Midbrain (tissue), 1 donor: ENCODE measurements around the gene KCNMA1.
A peak's percentile ranks its signal among the peaks of the same experiment; 100 is the strongest.

Source experiments
- DNase-seq: peaks from one replicate; lab custom pipeline; 2025; lab: John Stamatoyannopoulos, UW

Gene KCNMA1

DNA sequence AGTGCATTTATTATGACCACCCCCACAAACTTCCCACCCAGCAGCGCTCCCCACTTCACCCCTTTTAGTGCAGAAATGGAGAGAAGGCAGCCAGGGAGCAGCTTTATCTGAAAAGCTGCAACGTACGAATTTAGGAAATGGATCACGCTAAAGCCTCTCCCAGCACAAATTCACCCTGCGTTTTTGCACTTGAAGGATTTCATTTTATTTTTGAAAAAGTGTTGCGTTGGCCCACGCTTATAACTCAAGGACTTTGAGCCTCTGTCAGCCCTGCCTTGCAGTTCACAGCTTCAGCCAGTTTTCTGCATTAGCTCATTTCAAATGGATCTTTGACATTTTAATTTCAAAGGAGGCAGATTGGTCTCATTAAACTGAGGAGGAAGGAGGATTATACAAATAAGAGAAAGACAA lies 556.1 kb downstream of the KCNMA1 start:
- DNase-seq, result no peak

DNA sequence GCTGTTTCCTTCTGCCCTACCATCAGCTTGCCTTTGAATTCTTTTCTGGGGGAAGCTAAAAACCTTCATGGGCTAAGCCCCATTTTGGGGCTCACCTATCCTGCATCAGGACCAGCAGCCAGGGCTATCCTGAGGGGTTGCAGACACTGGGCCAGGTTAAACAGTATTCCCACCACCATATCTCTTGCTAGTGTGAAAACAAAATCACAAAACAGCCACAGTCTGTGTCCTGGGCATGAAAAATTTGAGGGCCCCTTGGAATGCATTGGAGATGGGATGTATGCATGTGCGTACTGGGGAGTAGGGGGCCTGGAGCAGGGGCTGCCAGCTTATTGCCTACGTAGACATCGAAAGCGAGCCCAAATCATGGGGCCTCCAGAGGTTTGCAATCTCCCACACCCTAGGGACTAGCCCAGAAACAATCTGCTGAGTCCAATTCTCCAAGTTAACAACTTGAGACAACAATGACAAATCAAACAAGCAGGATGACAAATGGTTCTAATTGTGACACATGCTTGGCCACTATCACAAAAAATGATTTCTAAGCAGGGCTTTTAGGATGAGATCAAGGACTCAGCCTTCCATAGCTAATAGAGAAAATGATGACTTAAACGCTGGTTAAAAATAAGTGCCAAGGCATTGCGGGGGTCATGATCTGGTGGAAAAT lies 557.1 kb downstream of the KCNMA1 start:
- no peak for DNase-seq

DNA sequence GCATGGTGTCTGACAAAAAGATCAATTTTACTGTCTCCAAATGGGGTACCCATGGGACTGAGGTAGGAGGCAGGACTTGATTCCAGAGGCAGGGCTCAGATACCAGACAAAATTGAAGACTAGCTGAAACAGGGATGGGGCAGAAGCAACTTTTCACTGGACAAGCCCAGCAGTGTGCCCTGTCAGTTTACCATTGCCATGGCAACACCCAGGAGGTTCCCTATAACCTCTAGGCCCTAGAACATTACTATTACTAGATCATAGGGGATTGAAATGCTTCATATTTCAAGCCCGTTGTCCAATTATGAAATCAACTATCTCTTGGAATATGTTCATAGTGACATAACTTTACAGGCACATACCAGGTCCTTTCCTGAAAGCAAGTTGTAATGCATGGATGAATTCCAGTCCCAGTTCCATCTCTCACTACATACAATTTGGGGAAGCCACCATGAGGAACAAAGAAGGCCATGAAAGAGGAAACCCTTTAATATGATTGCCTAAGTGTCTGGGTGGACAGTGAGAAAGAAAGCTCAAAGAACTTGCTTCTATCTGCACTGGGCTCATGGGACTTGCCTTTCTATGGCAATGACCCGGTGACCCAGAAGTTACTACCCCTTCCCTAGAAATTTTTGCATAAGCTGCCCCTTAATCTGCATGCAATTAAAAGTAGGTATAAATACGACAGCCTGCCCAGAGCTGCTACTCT lies 557.9 kb downstream of the KCNMA1 start:
- no peak for DNase-seq

DNA sequence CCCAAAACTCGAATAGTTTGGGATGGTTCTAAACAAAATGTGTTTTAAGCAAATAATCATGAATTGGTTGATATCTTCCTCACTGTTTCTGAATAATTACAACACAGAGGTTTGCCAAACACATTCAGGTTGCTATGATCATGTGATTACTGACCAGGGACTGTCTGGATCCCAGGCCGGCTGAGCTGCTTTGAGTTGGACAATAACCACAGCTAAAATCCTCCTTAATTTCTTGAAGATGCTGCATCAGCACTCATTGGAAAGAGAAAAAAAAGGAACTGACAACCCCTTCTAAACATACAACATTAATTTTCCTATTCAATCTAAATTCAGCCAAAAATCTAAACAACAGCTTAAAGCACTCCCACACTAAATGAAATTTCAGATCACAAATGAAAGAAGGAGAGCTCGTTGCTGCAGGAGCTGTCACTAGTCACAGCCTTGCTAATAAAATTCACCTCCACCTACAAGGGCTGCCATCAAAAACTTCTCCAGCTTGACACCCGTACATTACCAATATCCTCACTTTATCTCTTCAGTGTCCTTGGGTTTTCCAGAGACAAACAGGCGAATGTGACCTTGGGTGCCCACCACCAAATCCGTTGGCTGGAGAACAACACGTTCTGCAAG lies 560.2 kb downstream of the KCNMA1 start:
- no peak for DNase-seq

DNA sequence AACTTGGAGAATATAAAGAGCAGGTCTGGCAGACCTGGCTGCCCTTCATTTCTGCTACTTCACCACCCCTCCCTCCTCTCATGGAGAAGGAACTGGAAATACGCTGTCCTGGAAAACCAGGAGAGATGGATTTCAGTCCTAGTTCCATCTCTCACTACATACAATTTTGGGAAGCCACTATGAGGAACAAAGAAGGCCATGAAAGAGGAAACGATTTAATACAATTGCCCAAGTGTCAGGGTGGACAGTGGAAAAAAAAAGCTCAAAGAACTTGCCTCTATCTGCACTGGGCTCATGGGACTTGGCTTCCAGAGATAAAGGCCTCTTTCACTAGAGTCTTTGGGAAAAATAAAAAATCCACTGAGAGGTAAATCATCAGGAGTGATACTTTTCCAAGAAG lies 561.7 kb downstream of the KCNMA1 start:
- DNase-seq, result no peak

DNA sequence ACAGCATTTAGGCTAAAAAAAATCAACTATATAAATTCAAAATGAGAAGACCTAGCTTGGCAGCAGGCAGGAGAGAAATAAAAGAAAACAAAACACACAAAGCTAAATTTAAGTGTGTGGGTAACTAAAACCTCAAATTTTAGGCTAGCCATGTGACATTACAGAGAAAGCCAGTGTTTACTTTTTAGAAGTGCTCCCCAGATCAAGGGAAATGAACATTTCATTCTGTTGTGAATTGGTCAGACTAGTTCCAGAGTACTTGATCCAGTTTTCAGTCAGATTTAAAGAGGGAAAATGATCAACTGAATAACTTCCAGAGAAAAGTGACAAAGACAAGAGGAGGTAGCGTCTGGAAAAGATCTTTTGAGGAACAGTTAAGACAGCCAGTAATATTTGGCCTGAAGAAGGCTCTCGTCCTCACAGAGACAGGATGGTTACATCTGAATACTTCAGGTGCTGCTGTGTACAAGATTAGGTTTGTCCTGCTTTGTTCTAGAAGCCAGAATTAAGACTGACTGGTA lies 563.4 kb downstream of the KCNMA1 start:
- no peak for DNase-seq

DNA sequence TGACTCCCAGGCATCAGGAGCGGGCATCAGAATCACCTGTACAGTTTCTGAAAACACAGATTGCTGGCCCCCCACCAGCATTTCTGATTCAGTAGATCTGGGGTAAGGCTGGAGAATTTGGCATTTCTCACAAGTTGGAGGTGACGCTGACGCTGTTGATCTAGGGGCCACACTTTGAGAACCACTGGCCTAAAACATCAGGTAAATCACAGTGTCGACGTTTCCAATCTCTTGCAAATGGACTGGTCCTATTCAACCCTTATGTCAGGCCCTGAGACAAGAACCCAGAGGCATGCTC lies 564.0 kb downstream of the KCNMA1 start:
- no peak for DNase-seq

DNA sequence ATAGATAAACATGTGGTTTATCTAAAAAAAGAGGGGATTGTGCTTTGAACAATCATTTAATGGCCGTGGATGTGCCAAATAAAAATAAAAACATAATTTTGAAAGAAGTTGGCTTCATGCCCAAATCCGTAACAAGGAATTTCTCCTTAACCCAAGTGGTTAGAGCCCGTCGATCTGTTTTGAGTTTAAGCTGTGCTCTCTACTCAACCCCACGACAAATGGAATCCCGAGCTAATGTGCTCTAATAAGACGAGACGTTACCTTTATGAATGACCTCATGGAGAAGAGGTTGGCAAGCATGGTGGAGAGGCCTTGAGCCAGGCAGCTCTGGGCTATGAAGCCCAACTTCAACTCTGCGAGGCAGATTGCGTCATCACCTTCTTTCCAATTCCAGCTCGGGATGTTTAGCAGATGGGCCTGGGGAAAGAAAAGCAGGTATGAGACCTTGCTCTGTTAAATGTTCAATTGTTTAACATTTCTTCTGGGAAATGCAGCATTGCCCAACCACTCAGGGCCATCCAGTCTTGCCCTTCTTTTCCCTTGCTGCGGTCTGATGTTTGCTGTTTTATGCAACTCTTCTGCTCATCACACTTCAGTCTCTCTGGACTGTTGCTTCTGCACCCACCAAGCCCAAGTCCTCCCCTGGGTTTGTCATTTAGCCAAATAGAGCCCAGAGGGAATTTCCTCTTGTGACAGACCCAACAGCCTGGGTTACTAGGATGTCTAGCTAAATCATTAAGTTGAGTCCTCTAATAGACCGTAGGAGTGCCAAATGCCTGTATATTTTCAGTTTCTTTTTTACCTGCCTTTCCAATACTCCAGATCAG lies 564.6 kb downstream of the KCNMA1 start:
- no peak for DNase-seq

DNA sequence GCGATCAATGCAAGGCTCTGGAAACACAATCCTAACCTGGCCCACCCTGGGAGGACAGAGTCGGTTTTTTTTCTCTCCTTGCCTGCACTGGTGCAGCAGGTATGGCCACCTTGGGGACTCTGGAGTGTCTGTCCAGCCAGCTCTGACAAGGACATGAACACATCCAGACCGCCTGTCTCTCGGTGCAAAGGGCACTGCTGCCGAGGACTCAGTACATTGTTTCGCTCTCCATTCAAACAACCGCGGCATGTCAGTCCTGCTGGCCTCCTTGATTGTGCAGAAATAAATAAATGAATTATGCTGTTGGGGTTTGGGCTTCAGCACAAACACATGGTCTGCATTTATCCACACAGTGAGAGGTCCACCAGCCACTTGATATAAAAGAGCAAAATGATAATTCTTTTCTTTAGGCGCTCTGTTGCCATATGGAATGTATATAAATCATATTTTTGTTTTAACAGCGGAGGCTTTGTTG lies 565.2 kb downstream of the KCNMA1 start:
- DNase-seq, result no peak

DNA sequence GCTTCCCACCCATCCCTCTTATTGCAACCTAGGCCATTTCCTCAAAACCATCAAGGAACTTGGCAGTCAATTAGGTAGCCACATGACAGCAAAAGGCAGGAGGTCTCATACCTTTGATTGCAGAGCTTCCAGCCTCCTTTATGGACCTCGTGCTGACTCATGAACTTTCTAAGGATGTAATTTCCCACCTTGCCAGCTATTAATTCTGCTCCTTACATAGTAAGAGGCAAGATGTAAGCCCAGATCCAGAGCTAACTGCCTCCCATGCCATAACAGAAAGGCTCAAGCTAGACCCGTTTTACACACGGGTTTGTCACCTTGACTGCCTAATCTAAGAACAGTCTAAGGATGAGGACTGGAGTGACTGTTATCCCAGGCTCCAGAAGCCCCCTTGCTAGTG lies 565.7 kb downstream of the KCNMA1 start:
- DNase-seq, result no peak

DNA sequence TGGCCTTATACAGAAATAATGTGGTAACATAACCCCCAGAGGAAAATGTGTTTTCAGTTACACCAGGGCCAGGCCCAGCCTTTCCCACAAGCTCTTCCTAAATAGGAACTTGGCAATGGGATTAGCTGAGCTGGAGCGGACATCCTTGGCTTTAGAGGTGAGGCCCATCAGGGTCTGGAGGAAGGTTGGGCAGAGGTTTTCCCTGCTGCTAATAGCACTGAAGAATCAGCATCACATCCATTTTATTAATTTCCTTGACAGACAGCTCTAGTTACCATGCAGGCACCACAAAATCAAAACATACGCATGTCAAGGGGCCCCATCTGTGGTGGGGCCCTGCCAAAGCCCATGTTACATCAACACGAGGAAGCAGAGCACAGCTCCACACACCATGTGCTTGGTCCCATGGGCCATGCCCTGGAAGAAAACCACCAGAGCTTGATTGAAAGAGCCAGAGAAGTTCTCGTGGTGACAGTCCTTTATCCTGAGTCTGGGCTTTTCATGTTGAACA lies 566.6 kb downstream of the KCNMA1 start:
- DNase-seq, result no peak

DNA sequence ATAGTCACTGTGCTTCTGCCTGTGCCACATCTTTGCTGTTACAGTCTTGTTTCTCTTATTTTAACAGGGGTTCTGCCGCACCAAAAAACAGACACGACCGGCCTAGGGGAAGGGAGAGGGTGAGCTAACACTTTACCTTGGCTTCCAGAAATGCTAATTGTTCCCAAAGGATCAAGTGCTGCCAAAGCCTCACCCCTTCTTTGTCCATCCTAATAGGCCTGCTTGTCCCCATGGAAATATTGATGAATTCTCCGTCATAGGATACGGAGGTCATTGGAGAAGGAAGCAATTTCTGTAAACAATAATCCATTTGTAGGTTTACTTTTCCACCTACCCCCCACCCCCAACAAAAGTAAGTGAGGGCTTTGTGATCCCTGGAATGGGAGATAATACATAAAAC lies 567.3 kb downstream of the KCNMA1 start:
- no peak for DNase-seq

DNA sequence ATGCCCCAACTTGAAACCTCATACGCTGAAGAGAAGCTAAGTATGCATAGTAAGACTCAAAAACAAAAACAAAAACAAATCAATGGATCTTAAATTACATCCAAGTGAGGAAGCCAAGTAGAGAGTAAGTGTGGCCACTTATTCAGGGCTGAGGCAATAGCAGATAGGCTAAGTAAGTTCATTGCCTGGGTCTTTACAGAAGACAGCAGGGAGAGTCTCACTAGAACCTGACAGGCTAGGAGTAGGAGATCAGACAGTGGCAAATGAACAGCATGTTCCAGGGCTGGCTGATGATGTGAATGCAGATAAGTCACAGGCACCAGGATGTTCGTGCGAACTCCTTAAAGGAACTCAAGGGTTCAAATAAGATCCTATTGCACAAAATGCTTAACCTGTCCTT lies 568.6 kb downstream of the KCNMA1 start:
- DNase-seq, result peak; percentile 6

DNA sequence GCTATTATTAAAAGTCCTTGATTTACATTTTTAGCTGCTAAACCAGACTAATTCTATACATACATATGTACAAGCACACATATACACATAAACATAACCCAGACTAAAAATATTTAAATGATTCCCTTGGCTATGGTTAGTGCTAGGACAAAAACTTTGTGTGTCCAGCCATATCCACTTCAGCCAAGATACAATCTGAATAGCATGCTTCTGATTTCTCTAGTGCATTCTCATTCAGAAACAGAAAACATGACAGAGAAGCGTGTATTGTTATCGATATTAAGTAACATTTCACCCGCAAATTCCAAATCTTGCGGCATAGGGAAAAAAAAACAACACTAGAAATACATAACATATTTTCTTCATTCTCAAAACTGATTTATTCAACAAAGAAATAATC lies 569.3 kb downstream of the KCNMA1 start:
- no peak for DNase-seq

DNA sequence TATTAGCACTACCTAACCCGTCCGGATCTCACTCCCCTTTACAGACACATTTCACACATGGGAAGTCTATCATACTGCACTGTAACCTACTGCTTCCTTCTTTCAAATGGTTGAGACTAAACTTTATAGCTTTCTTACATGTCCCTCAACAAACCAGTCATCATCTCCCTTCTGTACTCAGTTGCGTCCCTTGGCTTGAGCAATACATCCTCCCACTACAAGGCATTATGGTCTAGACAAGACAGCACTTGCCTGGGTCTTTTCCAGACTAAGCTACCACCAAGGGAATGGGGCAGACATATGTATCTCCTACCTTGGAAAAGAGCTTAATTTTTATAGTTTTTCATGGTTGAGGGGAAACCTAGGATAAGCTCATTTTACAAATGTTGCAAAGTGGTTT lies 575.2 kb downstream of the KCNMA1 start:
- no peak for DNase-seq

DNA sequence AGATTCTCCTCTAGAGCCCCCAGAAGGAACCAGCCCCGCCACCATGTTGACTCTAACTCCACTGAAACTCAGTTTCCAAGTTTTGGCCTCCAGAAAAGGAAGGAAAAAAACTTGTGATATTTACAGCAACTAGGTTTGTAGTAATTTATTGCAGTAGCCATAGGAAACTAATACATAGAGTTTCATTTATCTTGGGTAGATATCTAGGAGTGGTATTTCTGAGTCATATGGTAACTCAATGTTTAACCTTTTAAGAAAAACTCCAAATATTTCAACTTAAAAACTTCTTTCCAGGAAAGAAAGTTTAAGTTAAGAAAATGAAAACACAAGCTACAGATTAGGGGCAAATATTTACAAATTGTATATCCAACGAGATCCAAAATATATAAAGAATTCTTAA lies 576.7 kb downstream of the KCNMA1 start:
- DNase-seq, result no peak

DNA sequence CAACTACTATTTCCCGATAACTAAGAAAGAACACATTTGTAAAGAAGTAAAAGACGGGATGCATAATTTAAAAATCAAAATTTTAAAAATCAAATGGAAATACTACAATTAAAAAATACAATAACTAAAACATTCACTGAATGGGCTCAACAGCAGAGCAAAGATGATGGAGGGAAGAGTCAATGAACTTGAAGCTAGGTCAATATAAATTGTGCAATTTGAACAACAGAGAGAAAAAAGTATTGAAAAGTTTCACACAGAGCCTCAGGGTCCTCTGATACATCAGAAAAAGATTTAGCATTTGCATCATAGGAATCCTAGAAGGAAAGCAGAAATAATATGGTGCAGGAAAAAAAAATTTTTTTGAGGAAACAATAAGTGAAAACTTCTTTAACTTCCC lies 581.0 kb downstream of the KCNMA1 start:
- DNase-seq, result no peak

DNA sequence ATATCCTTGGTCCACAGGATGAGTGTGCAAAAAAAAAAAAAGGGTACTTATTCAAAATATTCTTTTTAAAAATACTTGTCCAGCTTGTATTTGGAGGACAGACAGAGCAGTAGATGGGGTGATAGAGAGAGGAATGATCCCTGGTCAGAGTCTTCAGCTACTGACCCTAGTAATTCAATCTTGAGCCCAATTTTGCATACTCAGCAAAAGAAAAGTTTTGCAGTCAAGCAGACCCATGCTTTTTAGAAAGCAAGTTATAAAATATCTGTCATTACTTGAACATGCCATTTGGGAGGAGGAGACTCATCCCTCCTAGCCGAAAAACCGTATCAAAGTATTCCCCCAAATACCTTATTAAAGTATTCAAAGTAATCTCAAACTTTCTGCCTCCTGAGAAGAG lies 585.0 kb downstream of the KCNMA1 start:
- no peak for DNase-seq

DNA sequence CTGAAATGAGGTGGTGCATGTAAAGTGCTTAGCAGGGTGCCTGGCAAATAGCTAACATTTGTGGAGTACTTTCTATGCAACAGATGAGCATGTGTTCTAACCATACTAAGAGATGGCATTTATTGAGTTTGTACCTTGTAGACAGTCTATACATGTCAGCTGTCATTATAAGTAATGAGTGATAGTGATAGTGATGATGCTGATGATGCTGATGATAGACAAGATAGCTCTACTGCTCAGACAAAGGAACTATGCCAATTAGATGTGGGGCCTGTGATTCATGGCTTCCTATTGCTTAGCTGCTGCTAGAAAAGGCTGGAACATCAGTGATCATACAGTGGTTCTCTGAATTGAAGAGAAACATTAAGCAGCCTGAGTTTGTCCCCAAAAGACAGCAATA lies 585.8 kb downstream of the KCNMA1 start:
- no peak for DNase-seq

DNA sequence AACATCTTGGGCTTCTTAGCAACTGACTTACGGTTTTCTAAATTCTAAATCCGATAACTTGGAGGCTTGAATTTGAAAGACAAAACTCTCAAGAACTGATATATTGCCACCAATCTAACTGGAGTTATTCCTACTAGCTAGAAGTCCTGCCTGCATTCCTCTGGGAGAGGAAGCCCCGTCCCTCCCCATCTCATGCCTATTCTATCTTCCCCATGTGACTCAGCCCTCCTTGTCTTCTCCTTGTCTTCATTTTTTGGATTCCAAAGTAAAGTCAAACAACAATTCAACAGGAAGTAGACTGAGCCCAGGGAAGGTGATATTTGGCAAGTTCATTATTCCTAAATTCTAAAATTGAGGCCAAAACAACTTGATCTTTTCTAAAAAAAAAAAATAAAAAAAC lies 587.7 kb downstream of the KCNMA1 start:
- DNase-seq, result no peak

DNA sequence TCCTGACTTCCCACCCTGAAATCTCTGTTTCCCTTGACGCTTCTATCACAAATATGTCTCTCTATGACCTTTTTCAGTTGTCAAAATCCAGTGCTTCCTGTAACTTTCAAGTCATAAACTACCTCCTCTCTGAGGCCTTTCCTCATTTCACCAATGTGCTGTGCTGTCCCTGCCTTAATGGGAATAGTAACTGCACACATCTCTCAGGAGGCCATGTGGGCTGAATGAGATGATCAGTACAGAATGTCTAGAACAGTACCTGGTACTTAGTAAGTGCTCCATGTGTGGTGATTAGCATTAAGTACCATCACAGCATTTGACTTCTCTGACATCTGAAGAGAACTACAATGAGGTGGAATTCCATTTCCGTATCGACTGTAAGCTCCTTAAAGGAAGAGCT lies 588.5 kb downstream of the KCNMA1 start:
- no peak for DNase-seq

DNA sequence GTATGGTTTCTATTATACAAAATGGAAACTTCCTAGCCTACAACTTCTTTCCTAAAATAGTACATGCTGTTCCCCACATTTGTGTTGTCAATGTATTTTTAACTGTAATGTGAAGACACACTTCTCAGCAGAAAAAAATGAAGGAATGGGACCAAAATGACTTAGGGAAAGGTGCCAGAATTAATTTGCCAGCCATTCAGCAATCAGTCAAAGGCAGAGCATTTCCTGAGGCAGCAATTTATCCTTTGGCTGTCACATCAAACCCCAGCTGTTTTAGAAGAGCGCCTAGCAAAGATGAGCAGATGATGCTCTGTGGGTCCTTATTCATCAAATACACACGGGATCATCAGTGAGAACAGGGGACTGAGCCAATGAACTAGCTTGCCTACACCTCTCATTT lies 592.5 kb downstream of the KCNMA1 start:
- DNase-seq, result no peak
